Pons (tissue), 1 donor: ENCODE measurements around the gene ZMYM2.
"Not testable (repeated sequence)": the region's sequence is repeated elsewhere in the genome, so short reads cannot be mapped to it uniquely, and the experiment has no call there.

ENCODE experiments used
- DNase-seq: peaks from one replicate; pipeline ENCODE4 v3.0.0-alpha.2; 2016; ENCODE audit warnings: low spot score

Gene ZMYM2

GRCh38 chr13:19958155-19959111 lies at the start of gene ZMYM2:
Gene ZMYM2, plus strand, starts transcription at chr13:19958727. Its CDS starts 34,346 bp downstream, at chr13:19993073.
- DNase-seq, result peak; percentile 96

GRCh38 chr13:19910336-19911072 lies 48.0 kb upstream of the ZMYM2 start:
- DNase-seq, result no peak

GRCh38 chr13:19927117-19927748 lies 31.3 kb upstream of the ZMYM2 start:
- peak; percentile 55 for DNase-seq

GRCh38 chr13:19940106-19940505 lies 18.4 kb upstream of the ZMYM2 start:
- DNase-seq, result no peak

GRCh38 chr13:19950374-19950773 lies 8.2 kb upstream of the ZMYM2 start:
- no peak for DNase-seq

GRCh38 chr13:19952850-19953249 lies 5.7 kb upstream of the ZMYM2 start:
- no peak for DNase-seq

GRCh38 chr13:19955873-19956559 lies 2.5 kb upstream of the ZMYM2 start:
- no peak for DNase-seq

GRCh38 chr13:19957320-19958154 lies 990 bp upstream of the ZMYM2 start:
- peak; percentile 89 for DNase-seq

- peak; percentile 26 for DNase-seq
Measured at GRCh38 chr13:19959141-19959830, 759 bp downstream of the ZMYM2 start.

GRCh38 chr13:19959831-19960652 lies 1.5 kb downstream of the ZMYM2 start:
- DNase-seq, result peak; percentile 96

GRCh38 chr13:19960653-19960976 lies 2.1 kb downstream of the ZMYM2 start:
- peak; percentile 31 for DNase-seq

- no peak for DNase-seq
Measured at GRCh38 chr13:19961489-19961888, 3.0 kb downstream of the ZMYM2 start.

- DNase-seq, result no peak
Measured at GRCh38 chr13:19961924-19962323, 3.4 kb downstream of the ZMYM2 start.

- DNase-seq, result no peak
Measured at GRCh38 chr13:19962894-19963293, 4.4 kb downstream of the ZMYM2 start.

GRCh38 chr13:19967621-19968020 lies 9.1 kb downstream of the ZMYM2 start:
- DNase-seq, result no peak

GRCh38 chr13:19974498-19975009 lies 16.0 kb downstream of the ZMYM2 start:
- not testable (repeated sequence) for DNase-seq

- no peak for DNase-seq
Measured at GRCh38 chr13:19978831-19979437, 20.4 kb downstream of the ZMYM2 start.

GRCh38 chr13:19981685-19982238 lies 23.2 kb downstream of the ZMYM2 start:
- DNase-seq, result no peak
